HepG2 (cell line): Measurements from ENCODE around the gene SLC25A10. TPM values are rescaled to one million over a fixed set of nuclear protein-coding genes. Genes with fewer than 3 reads are reported as not detected.
A peak's percentile ranks its signal among the peaks of the same experiment; 100 is the strongest.

ENCODE experiments used
- ARNT ChIP-seq: fragments of 450-650 bp; IDR thresholded peaks from 2 replicates; pipeline ENCODE4 v1.6.1; 2017
- E2F5 ChIP-seq: sonication (generic); formaldehyde crosslinking; conservative IDR thresholded peaks from 2 replicates; pipeline ENCODE4 v1.4.0; 2020; ENCODE audit warnings: missing genetic modification reagents
- HINFP ChIP-seq: sonication (generic); formaldehyde crosslinking; IDR thresholded peaks from 2 replicates; pipeline ENCODE4 v1.4.0; 2020; ENCODE audit warnings: low read depth, mild to moderate bottlenecking, missing genetic modification reagents
- HOXA5 ChIP-seq: sonication (generic); formaldehyde crosslinking; IDR thresholded peaks from 2 replicates; pipeline ENCODE4 v1.4.0; 2020; ENCODE audit warnings: missing genetic modification reagents
- KAT2B ChIP-seq: fragments of 150-350 bp; IDR thresholded peaks from 2 replicates; pipeline ENCODE4 v1.6.1; 2014; ENCODE audit warnings: low read depth, low read length, borderline replicate concordance
- MZF1 ChIP-seq: sonication (generic); formaldehyde crosslinking; IDR thresholded peaks from 2 replicates; pipeline ENCODE4 v1.8.1; 2023; ENCODE audit warnings: mild to moderate bottlenecking, missing genetic modification reagents, borderline replicate concordance
- NFYB ChIP-seq: sonication (generic); formaldehyde crosslinking; IDR thresholded peaks from 2 replicates; pipeline ENCODE4 v1.4.0; 2020; ENCODE audit warnings: missing genetic modification reagents
- NR2F2 ChIP-seq: IDR thresholded peaks from 2 replicates; pipeline ENCODE4 v1.6.1; 2012; ENCODE audit warnings: low read depth, inconsistent platforms, borderline replicate concordance
- REPIN1 ChIP-seq: sonication (generic); formaldehyde crosslinking; IDR thresholded peaks from 2 replicates; pipeline ENCODE4 v1.8.0; 2022; ENCODE audit warnings: missing genetic modification reagents, low read depth, mild to moderate bottlenecking, borderline replicate concordance
- SMYD3 ChIP-seq: sonication (generic); formaldehyde crosslinking; IDR thresholded peaks from 2 replicates; pipeline ENCODE4 v1.8.1; 2023; ENCODE audit warnings: mild to moderate bottlenecking, missing genetic modification reagents
- SRSF9 ChIP-seq: fragments of 200-400 bp; formaldehyde crosslinking; IDR thresholded peaks from 2 replicates; pipeline ENCODE4 v1.6.1; 2018; ENCODE audit warnings: borderline replicate concordance, mild to moderate bottlenecking, low read depth, low read length; ENCODE audit not compliant: insufficient read depth, poor library complexity, severe bottlenecking
- SUZ12 ChIP-seq: fragments of 150-350 bp; IDR thresholded peaks from 2 replicates; pipeline ENCODE4 v1.6.1; 2014; ENCODE audit warnings: low read depth, low read length
- THAP11 ChIP-seq: IDR thresholded peaks from 2 replicates; pipeline ENCODE4 v1.6.1; 2016; ENCODE audit warnings: missing biosample characterization, missing genetic modification reagents
- ZNF124 ChIP-seq: sonication (generic); formaldehyde crosslinking; IDR thresholded peaks from 2 replicates; pipeline ENCODE4 v1.4.0; 2020; ENCODE audit warnings: missing genetic modification reagents
- ZNF367 ChIP-seq: sonication (generic); formaldehyde crosslinking; IDR thresholded peaks from 2 replicates; pipeline ENCODE4 v1.4.0; 2020; ENCODE audit warnings: missing genetic modification reagents, borderline replicate concordance
- ZNF460 ChIP-seq: sonication (generic); formaldehyde crosslinking; IDR thresholded peaks from 2 replicates; pipeline ENCODE4 v1.5.1; 2020; ENCODE audit warnings: missing genetic modification reagents, mild to moderate bottlenecking, borderline replicate concordance
- ZNF496 ChIP-seq: sonication (generic); formaldehyde crosslinking; IDR thresholded peaks from 2 replicates; pipeline ENCODE4 v1.8.1; 2023; ENCODE audit warnings: mild to moderate bottlenecking, moderate library complexity, missing genetic modification reagents; ENCODE audit not compliant: insufficient replicate concordance
- ZNF512 ChIP-seq: sonication (generic); formaldehyde crosslinking; IDR thresholded peaks from 2 replicates; pipeline ENCODE4 v1.4.0; 2020; ENCODE audit warnings: mild to moderate bottlenecking, missing genetic modification reagents
- ZNF563 ChIP-seq: sonication (generic); formaldehyde crosslinking; IDR thresholded peaks from 2 replicates; pipeline ENCODE4 v1.8.0; 2022; ENCODE audit warnings: mild to moderate bottlenecking, moderate library complexity, missing genetic modification reagents
- ZNF672 ChIP-seq: sonication (generic); formaldehyde crosslinking; IDR thresholded peaks from 2 replicates; pipeline ENCODE4 v1.8.1; 2022; ENCODE audit warnings: missing genetic modification reagents
- ZNF749 ChIP-seq: sonication (generic); formaldehyde crosslinking; IDR thresholded peaks from 2 replicates; pipeline ENCODE4 v1.8.0; 2022; ENCODE audit warnings: mild to moderate bottlenecking, missing genetic modification reagents, moderate library complexity, borderline replicate concordance
- ZNF773 ChIP-seq: sonication (generic); formaldehyde crosslinking; IDR thresholded peaks from 2 replicates; pipeline ENCODE4 v1.4.0; 2020; ENCODE audit warnings: missing genetic modification reagents, borderline replicate concordance
- ZNF781 ChIP-seq: sonication (generic); formaldehyde crosslinking; IDR thresholded peaks from 2 replicates; pipeline ENCODE4 v1.5.1; 2020; ENCODE audit warnings: borderline replicate concordance, mild to moderate bottlenecking, missing genetic modification reagents; ENCODE audit errors: not compliant biosample characterization
- polyA plus RNA-seq, 8 experiments: library from polyadenylated mRNA; depleted of rRNA in 3 of 8; stranded (reverse) in 7 of 8; unstranded in 1 of 8; fragments of >200 nt; fragmentation: Illumina TruSeq in 4 of 8; extraction: Trizol in 4 of 8; gene quantifications; 2 replicates each; pipeline versions ENCODE4 v1.2.1 to v1.2.3, GENCODE V29; 2011 to 2016; ENCODE audit warnings: low read depth in 4 of 8, missing spikeins in 1 of 8, mixed read lengths in 1 of 8; ENCODE audit not compliant: insufficient read depth in 1 of 8
- total RNA-seq, 5 experiments: library from RNA; depleted of rRNA; stranded (reverse); fragments of >200 nt; fragmentation: Illumina TruSeq; extraction: Trizol; gene quantifications; 2 replicates each; pipeline ENCODE4 v1.2.3, GENCODE V29; 2016; ENCODE audit warnings: low read depth in 1 of 5
- TF ChIP-seq, protein P1 (sequence below): sonication (generic); formaldehyde crosslinking; IDR thresholded peaks from 2 replicates; pipeline ENCODE4 v1.9.0; 2022; ENCODE audit warnings: missing genetic modification reagents, mild to moderate bottlenecking, borderline replicate concordance

The SLC25A10 gene
- total and polyA plus RNA-seq, 2 of the 13 experiments (the other 11 are each of a cell fraction or from before 2014, with no cell fraction given) = 46.5 to 140 TPM

DNA sequence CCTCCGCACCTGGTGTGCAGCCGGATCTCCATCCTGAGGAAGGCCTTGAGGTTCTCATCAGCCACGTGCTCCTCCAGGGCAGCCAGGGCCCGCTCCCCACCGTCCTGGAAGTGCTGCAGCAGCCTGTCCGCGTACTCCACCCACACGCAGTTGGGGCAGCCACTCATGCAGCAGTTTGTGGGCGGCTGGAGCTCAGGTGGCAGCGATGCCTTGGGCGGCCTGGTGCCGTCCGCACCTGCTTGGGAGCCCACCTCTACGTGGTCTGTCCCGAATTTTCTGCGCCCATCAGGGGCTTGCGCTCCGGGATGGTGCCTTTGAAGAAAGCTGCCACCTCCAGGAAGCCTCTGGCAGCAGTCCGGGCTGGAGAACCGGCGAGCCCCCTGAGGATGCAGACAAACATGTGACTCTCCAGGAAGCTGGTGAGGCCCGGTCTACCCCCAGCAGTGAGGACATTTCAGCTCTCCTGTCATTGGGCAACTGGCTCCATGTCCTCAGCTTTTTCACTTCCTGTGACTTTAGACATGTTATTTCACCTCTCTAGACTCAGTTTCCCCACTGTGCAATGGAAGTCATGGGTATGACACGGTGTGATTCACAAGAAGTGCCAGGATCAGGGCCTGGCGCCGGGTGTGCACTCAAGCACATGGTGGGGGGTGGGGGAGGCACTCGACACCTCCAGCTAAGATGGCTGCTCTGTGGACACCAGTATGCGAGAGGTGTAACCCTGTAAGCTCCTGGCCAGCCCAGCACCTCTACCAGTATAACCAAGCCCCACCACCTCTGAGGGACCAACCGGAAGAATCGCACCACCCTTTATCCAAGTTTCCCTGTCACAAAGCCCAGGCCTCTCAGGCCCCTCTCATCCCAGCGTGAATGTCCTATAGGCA, 46.6 kb upstream of the SLC25A10 start (continued):
- TF ChIP-seq HINFP (CRISPR knock-in tag) (no peak), SRSF9 (no peak), THAP11 (CRISPR knock-in tag) (no peak), NR2F2 (no peak), ZNF781 (CRISPR knock-in tag) (no peak), KAT2B (no peak), REPIN1 (CRISPR knock-in tag) (peak; percentile 60; the same call in 1 of the 2 replicates), ZNF512 (CRISPR knock-in tag) (no peak), SUZ12 (no peak), ZNF749 (CRISPR knock-in tag) (no peak), ZNF563 (0 out of 2 replicates have a peak, but pooled peaks have one; percentile 9), ZNF367 (CRISPR knock-in tag) (no peak), ZNF496 (CRISPR knock-in tag) (no peak), ZNF460 (CRISPR knock-in tag) (no peak), ZNF773 (CRISPR knock-in tag) (no peak), NFYB (CRISPR knock-in tag) (0 out of 2 replicates have a peak, but pooled peaks have one; percentile 7), E2F5 (no peak; the same call in 1 of the 2 replicates), ZNF124 (no peak), MZF1 (no peak), SMYD3 (CRISPR knock-in tag) (0 out of 2 replicates have a peak, but pooled peaks have one; percentile 30), ZNF672 (CRISPR knock-in tag) (no peak), ARNT (no peak), HOXA5 (CRISPR knock-in tag) (no peak)
- TF ChIP-seq, protein P1, sequence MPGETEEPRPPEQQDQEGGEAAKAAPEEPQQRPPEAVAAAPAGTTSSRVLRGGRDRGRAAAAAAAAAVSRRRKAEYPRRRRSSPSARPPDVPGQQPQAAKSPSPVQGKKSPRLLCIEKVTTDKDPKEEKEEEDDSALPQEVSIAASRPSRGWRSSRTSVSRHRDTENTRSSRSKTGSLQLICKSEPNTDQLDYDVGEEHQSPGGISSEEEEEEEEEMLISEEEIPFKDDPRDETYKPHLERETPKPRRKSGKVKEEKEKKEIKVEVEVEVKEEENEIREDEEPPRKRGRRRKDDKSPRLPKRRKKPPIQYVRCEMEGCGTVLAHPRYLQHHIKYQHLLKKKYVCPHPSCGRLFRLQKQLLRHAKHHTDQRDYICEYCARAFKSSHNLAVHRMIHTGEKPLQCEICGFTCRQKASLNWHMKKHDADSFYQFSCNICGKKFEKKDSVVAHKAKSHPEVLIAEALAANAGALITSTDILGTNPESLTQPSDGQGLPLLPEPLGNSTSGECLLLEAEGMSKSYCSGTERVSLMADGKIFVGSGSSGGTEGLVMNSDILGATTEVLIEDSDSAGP (CRISPR knock-in tag) = no peak
